ENCODE measurements around the gene LRRC75A. TPM values are rescaled to one million over a fixed set of nuclear protein-coding genes. Genes with fewer than 3 reads are reported as not detected.

Gene LRRC75A
- total and polyA plus RNA-seq, 2 of the 8 experiments (the other 6 are each of a cell fraction or from before 2014, with no cell fraction given), result 9.7 to 9.9 TPM

GRCh38 chr17:16484445-16485175, 7.4 kb downstream of the LRRC75A start (continued):
- TF ChIP-seq ATF2 (IDR thresholded peaks at IDR 0.05; ENCODE audit: low read length) (0 out of 2 replicates have a peak, but pooled peaks have one; percentile 50), HDAC6 (IDR thresholded peaks at IDR 0.05; ENCODE audit: low read depth, low read length) (no peak), RNF2 (IDR thresholded peaks at IDR 0.05; ENCODE audit: borderline replicate concordance, low read depth, low read length, missing control alignments, poor library complexity, severe bottlenecking) (no peak), POLR2AphosphoS5 (IDR thresholded peaks at IDR 0.05; ENCODE audit: low read depth, low read length) (0 out of 2 replicates have a peak, but pooled peaks have one; percentile 24), TAF1 (IDR thresholded peaks at IDR 0.05; ENCODE audit: low read depth, low read length) (peak; percentile 44), ZNF274 (IDR thresholded peaks at IDR 0.05; ENCODE audit: borderline replicate concordance, extremely low read depth, low read length) (no peak), FOSL1 (IDR thresholded peaks at IDR 0.05; ENCODE audit: insufficient read depth, low read depth, low read length) (no peak)

Data from H1 (cell line).